ENCODE results near the gene PAF1. TPM values are rescaled to one million over a fixed set of nuclear protein-coding genes. Genes with fewer than 3 reads are reported as not detected.
A peak's percentile ranks its signal among the peaks of the same experiment; 100 is the strongest.

Gene PAF1
- total RNA-seq, 1 donor from 2014 or later = 33.3 TPM

- H3K27me3 ChIP-seq = no peaks in the 10 kb centered on the region
- H3K4me3 ChIP-seq = peak overlapping the region; percentile 69
- H3K27ac ChIP-seq = peak overlapping the region; percentile 96
- ATAC-seq = no peak
- peaks cover 16% of the 10 kb centered on the region for H3K4me1 ChIP-seq
- TF ChIP-seq, protein P1, sequence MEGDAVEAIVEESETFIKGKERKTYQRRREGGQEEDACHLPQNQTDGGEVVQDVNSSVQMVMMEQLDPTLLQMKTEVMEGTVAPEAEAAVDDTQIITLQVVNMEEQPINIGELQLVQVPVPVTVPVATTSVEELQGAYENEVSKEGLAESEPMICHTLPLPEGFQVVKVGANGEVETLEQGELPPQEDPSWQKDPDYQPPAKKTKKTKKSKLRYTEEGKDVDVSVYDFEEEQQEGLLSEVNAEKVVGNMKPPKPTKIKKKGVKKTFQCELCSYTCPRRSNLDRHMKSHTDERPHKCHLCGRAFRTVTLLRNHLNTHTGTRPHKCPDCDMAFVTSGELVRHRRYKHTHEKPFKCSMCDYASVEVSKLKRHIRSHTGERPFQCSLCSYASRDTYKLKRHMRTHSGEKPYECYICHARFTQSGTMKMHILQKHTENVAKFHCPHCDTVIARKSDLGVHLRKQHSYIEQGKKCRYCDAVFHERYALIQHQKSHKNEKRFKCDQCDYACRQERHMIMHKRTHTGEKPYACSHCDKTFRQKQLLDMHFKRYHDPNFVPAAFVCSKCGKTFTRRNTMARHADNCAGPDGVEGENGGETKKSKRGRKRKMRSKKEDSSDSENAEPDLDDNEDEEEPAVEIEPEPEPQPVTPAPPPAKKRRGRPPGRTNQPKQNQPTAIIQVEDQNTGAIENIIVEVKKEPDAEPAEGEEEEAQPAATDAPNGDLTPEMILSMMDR (IDR thresholded peaks at IDR 0.05) = no peak
- intact Hi-C loops (cut with DNase I) = no loop called here
- H3K9me3 ChIP-seq = no peaks in the 10 kb centered on the region
- no peak for DNase-seq
- H3K36me3 ChIP-seq = peaks cover 66% of the 10 kb centered on the region
These were observed 505 bp downstream of the PAF1 start for GRCh38 chr19:39390451-39390750.

- peaks cover 60% of the 10 kb centered on the region for H3K36me3 ChIP-seq
- TF ChIP-seq, protein P1 (IDR thresholded peaks at IDR 0.05) = no peak
- ATAC-seq = no peak
These were observed 1.1 kb downstream of the PAF1 start for GRCh38 chr19:39389631-39390414.

DNA sequence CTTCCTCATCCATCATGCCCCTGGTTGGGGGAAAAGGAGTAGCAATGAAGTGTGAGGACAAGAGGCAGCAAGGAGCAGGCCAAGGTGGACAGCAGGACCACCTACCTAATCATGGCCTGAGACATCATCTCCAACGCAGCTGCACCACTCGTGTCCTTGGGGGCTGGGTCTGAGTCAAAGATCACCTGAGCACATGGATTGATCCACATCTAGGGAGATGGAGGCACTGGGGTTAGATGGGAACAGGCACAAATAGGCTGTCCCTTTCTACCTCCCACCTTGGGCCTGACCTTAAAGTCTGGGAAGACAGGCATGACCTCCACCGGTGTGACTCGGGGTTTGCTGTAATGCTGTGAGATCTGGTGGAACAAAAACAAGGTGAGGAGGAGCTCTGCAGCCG, 2.2 kb downstream of the PAF1 start:
- TF ChIP-seq, protein P1 (IDR thresholded peaks at IDR 0.05) = no peak
- intact Hi-C loops (cut with DNase I) = no loop called here
- no peaks in the 10 kb centered on the region for H3K9me3 ChIP-seq
- H3K36me3 ChIP-seq = peaks cover 61% of the 10 kb centered on the region
- H3K4me1 ChIP-seq = peaks cover 16% of the 10 kb centered on the region
- H3K27me3 ChIP-seq = no peaks in the 10 kb centered on the region
- no peak for DNase-seq
- H3K4me3 ChIP-seq = no peak overlapping the region
- H3K27ac ChIP-seq = no peak overlapping the region
- no peak for ATAC-seq

More at GRCh38 chr19:39389631-39390414, 1.1 kb downstream of the PAF1 start:
- DNase-seq = no peak
- intact Hi-C loops (cut with DNase I) = no loop called here
- Histone ChIP-seq H3K27ac (peak overlapping the region; percentile 96), H3K27me3 (no peaks in the 10 kb centered on the region), H3K4me1 (peaks cover 16% of the 10 kb centered on the region), H3K4me3 (peak overlapping the region; percentile 69), H3K9me3 (no peaks in the 10 kb centered on the region)

- Histone ChIP-seq H3K27ac (no peak overlapping the region), H3K36me3 (peaks cover 73% of the 10 kb centered on the region), H3K27me3 (no peaks in the 10 kb centered on the region), H3K4me3 (no peak overlapping the region), H3K4me1 (peaks cover 8% of the 10 kb centered on the region), H3K9me3 (no peaks in the 10 kb centered on the region)
- no peak for DNase-seq
- intact Hi-C loops (cut with DNase I) = no loop called here
- TF ChIP-seq, protein P1 (IDR thresholded peaks at IDR 0.05) = no peak
- no peak for ATAC-seq
These were observed 4.3 kb downstream of the PAF1 start for GRCh38 chr19:39386557-39386956.

DNA sequence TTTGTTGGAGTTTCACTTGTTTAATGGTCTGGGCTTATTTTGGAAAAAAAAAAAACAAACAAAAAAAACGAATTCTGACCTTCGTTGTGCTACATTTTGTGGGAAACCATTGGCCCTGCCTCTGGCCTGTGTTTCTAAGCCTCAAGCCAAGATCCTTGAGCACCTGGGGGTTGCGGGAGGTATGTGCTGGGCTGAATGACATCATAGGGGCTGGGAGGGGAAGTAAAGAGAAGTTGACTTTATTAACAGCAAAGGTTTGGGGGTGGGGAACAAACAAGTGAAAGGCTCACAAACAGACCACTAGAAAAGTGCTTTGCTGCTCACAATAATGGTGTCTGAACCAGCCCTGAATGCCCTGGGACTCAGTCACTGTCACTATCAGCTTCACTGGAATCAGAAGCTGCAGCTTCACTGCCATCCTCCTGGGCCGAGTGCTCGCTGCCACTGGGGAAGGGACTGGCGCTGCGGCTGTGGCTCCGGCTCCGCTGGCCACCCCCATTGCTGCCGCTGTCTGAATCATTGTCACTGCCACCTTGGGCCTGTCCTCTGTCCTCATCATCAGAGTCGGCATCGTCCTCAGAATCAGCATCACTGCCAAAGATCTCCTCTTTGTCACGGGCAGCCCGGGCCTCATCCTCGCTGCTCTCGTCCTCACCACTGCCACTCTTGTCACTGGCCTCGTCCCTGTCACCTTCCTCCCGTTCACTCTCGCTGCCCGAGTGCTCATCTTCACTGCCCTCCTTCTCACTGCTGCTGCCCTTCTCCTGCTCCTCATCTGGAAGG, 5.1 kb downstream of the PAF1 start:
- Histone ChIP-seq H3K9me3 (no peaks in the 10 kb centered on the region), H3K4me1 (peaks cover 8% of the 10 kb centered on the region), H3K36me3 (peaks cover 80% of the 10 kb centered on the region), H3K27ac (no peak overlapping the region), H3K4me3 (no peak overlapping the region), H3K27me3 (no peaks in the 10 kb centered on the region)
- ATAC-seq = no peak
- intact Hi-C loops (cut with DNase I) = no loop called here
- TF ChIP-seq, protein P1 (IDR thresholded peaks at IDR 0.05) = no peak
- no peak for DNase-seq

Measured in upper lobe of right lung (tissue), 1 donor.